Measurements from ENCODE around the gene SMARCB1.
A peak's percentile ranks its signal among the peaks of the same experiment; 100 is the strongest.

SMARCB1 gene

GRCh38 chr22:23786752-23787599, at the start of gene SMARCB1:
Gene SMARCB1 (plus strand): TSS chr22:23786966. CDS start chr22:23787170, 204 bp downstream.
- DNase-seq: peak; percentile 51

GRCh38 chr22:23737696-23738095, 49.1 kb upstream of the SMARCB1 start:
- DNase-seq: no peak

GRCh38 chr22:23742505-23743264, 44.1 kb upstream of the SMARCB1 start:
- no peak for DNase-seq

GRCh38 chr22:23743303-23743705, 43.5 kb upstream of the SMARCB1 start:
- DNase-seq: no peak

GRCh38 chr22:23744001-23744400, 42.8 kb upstream of the SMARCB1 start:
- no peak for DNase-seq

- DNase-seq: no peak
Observed at GRCh38 chr22:23744485-23744884, 42.3 kb upstream of the SMARCB1 start.

- DNase-seq: no peak
Observed at GRCh38 chr22:23745791-23746190, 41.0 kb upstream of the SMARCB1 start.

GRCh38 chr22:23749841-23750301, 36.9 kb upstream of the SMARCB1 start:
- DNase-seq: no peak

- no peak for DNase-seq
Observed at GRCh38 chr22:23750367-23750713, 36.4 kb upstream of the SMARCB1 start.

- peak; percentile 58 for DNase-seq
Observed at GRCh38 chr22:23750714-23751440, 35.9 kb upstream of the SMARCB1 start, which contains the start of gene ZNF70. Gene ZNF70 (minus strand): TSS chr22:23751112. CDS start chr22:23745140, 5,972 bp downstream.

- no peak for DNase-seq
Observed at GRCh38 chr22:23751441-23751996, 35.2 kb upstream of the SMARCB1 start.

- DNase-seq: no peak
Observed at GRCh38 chr22:23752090-23752691, 34.6 kb upstream of the SMARCB1 start.

GRCh38 chr22:23752750-23753149, 34.0 kb upstream of the SMARCB1 start:
- no peak for DNase-seq

GRCh38 chr22:23753385-23753784, 33.4 kb upstream of the SMARCB1 start:
- no peak for DNase-seq

GRCh38 chr22:23754220-23754919, 32.4 kb upstream of the SMARCB1 start, which contains the start of gene VPREB3:
Gene VPREB3 (minus strand): TSS chr22:23754425. CDS start chr22:23754363, 62 bp downstream.
- DNase-seq: no peak

GRCh38 chr22:23754980-23755636, 31.7 kb upstream of the SMARCB1 start:
- no peak for DNase-seq

- DNase-seq: no peak
Observed at GRCh38 chr22:23755711-23756110, 31.1 kb upstream of the SMARCB1 start.

GRCh38 chr22:23756891-23757290, 29.9 kb upstream of the SMARCB1 start:
- no peak for DNase-seq

GRCh38 chr22:23759566-23759965, 27.2 kb upstream of the SMARCB1 start:
- DNase-seq: no peak

GRCh38 chr22:23760056-23760455, 26.7 kb upstream of the SMARCB1 start:
- DNase-seq: no peak
